GM12873 (cell line): ENCODE data around the gene PRH1.

ENCODE experiments used
- TF ChIP-seq, protein P1 (sequence below): IDR thresholded peaks from 2 replicates; pipeline ENCODE4 v1.5.1; 2012; ENCODE audit warnings: low read depth, mild to moderate bottlenecking, moderate library complexity, low read length, control low read depth; ENCODE audit not compliant: insufficient read depth; ENCODE audit errors: missing control alignments

The PRH1 gene

DNA sequence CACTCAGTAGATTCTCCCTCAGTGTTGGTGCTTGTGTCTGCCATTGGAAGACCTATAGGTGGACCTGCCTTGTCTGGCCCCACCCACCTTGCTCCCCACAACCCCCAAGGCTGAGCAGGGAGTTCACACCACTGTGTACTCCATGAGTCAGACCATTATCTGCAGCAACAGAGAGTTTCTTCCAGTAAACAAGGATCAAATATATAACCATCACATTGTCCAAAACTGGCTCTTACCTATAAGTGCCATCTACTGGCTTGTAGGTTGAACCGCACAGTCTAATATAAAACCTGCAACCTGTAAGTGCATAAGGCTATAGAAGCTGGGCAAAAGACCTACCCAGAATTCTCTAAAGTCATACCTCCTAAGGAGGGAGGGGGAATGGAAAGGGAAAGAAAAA lies 17.4 kb upstream of the PRH1 start:
- TF ChIP-seq, protein P1, sequence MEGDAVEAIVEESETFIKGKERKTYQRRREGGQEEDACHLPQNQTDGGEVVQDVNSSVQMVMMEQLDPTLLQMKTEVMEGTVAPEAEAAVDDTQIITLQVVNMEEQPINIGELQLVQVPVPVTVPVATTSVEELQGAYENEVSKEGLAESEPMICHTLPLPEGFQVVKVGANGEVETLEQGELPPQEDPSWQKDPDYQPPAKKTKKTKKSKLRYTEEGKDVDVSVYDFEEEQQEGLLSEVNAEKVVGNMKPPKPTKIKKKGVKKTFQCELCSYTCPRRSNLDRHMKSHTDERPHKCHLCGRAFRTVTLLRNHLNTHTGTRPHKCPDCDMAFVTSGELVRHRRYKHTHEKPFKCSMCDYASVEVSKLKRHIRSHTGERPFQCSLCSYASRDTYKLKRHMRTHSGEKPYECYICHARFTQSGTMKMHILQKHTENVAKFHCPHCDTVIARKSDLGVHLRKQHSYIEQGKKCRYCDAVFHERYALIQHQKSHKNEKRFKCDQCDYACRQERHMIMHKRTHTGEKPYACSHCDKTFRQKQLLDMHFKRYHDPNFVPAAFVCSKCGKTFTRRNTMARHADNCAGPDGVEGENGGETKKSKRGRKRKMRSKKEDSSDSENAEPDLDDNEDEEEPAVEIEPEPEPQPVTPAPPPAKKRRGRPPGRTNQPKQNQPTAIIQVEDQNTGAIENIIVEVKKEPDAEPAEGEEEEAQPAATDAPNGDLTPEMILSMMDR = no peak

DNA sequence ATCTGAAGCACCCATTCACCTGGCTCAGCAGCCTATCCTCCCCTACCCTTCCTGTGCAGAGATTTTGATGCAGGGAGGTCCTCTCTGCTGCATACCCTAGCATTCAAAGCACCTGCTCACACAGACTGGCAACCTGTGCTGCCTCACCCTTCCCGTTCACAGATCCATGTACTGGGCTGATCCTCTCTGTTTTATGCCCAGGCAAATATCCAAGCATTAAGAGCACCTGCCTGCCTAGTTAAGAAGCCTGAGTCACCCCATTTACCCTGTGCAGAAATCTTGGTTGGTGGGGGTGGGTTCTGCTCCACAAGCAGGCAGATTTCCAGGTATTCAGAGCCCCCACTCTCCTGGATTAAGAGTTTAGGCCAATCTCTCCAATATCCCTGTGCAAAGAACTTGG lies 16.9 kb upstream of the PRH1 start:
- TF ChIP-seq, protein P1 = no peak

DNA sequence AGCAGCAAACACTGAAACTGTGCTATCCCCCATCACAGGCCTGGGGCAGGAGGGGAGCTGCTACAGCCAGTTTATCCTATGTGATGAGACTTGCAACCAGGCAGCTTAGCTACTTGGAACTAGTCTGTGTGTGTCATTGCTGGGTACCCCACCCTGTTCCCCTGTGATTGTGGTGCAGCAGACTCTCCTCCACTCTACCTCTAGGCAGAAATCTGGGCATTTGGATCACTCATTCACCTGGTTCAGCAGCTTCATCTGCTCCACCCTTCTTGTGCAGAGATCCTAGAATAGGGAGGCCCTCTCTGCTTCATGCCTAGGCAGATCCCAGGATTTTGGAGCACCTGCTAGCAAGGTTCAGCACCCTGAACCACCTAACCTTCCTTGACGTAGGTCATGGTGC lies 16.5 kb upstream of the PRH1 start:
- TF ChIP-seq, protein P1 = no peak

DNA sequence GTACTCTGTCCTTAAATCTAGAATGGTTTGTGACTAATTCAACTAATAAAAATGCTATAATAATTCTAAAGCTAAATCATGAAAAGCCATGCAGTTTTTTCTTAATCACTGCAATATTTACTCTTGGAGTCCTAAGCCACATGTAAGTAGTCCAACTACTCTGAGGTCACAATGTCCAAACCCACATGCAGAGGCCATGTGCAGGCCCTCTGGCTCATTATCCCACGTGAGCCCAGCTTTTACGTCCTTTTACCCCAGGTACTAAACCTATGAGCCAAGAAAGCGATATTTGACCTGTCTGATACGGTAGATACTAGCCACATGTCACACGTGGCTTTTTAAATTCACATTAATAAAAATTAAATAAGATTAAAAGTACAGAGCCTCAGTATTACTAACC lies 12.8 kb upstream of the PRH1 start:
- TF ChIP-seq, protein P1 = no peak

DNA sequence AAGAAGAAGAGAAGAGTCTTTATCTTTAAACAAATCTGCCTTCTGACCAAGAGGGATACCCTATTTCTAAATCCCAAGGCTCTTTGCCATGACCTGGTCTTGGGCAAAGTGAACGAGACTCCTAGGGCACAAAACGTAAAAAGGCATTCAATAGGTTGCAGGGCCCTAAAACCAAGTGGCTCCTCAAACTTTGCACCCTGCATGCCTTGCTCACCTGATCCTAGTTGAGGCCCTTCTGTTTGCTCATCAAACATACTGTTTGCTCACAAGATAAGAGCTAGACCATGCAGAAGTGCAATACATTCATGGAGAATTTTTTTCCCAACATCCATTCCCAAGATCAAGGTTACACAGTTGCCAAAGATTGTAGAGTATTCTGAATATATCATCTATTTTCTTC lies 7.9 kb upstream of the PRH1 start:
- TF ChIP-seq, protein P1 = no peak

DNA sequence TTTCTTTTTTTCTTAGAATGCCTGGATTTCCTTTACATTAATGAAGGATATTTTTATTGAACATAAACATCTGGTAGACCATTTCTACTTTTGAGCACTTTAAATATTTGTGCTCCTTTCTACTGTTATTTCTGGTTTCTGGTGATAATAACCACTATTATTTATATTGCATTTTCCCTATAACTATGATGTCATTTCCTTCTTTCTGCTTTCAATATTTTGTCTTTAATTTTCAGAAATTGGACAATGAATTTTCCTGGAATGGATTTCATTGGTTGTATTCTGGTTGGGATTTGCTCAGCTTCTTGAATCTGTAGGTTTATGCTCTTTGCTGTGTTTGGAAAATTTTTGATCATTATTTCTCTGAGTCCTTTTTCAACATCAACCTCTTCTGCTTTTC lies 5.2 kb upstream of the PRH1 start:
- TF ChIP-seq, protein P1 = no peak

DNA sequence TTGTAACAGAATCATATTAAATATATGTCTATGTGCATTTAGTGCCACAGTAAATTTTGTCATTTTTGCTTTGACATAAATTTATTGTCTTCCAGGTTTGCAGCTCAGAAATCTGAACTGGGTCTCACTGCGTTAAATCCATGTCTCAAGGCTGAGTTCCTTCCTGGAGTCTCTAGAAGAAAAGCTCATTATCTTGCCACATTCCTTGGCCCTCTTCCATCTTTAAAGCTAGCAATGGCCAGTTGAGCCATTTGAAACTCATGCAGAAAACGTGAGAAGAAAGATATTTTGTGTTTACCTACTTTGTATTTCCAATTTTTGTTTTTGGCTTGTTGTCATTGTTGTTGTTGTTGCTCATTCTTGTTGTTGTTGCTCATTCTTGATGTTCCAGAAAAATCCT lies 10.7 kb downstream of the PRH1 start:
- TF ChIP-seq, protein P1 = no peak
